ENCODE measurements around the gene MEG3. TPM values are rescaled to one million over a fixed set of nuclear protein-coding genes. Genes with fewer than 3 reads are reported as not detected.
A peak's percentile ranks its signal among the peaks of the same experiment; 100 is the strongest.

MEG3 gene
- total and polyA plus RNA-seq, 2 of the 8 experiments (the other 6 are each of a cell fraction or from before 2014, with no cell fraction given): 0.17 to 1.1 TPM

- TF ChIP-seq CTBP2 (IDR thresholded peaks at IDR 0.05; ENCODE audit: borderline replicate concordance, insufficient read depth, insufficient read length, low read length) (peak; percentile 23), CTCF (IDR thresholded peaks at IDR 0.05; ENCODE audit: control extremely low read depth in 1 of 3, insufficient read depth in 1 of 3, low read depth in 1 of 3, low read length in 3 of 3) (peak; percentile 67 to 78 (median 76)), BCL11A (IDR thresholded peaks at IDR 0.05; ENCODE audit: low read depth in 2 of 2, low read length in 2 of 2) (no peak), KDM4A (IDR thresholded peaks at IDR 0.05; ENCODE audit: low read depth, low read length, severe bottlenecking) (peak; percentile 56), BRCA1 (IDR thresholded peaks at IDR 0.05; ENCODE audit: low read depth, low read length) (no peak), EZH2 (IDR thresholded peaks at IDR 0.05; ENCODE audit: low read depth, low read length, severe bottlenecking) (peak; percentile 45)
These were observed 78.6 kb downstream of the MEG3 start (continued) for GRCh38 chr14:100904307-100905087.

Data from H1 (cell line).